Neural progenitor cell (in vitro differentiated cells): Measurements from ENCODE around the gene SSNA1. TPM values are rescaled to one million over a fixed set of nuclear protein-coding genes. Genes with fewer than 3 reads are reported as not detected.

Experiments used
- microRNA-seq: library from miRNA; unstranded; fragments of <30 nt; microRNA quantifications from one replicate; pipeline ENCODE4, GENCODE V29; 2016
- small RNA-seq: library from RNA; depleted of rRNA; stranded (forward); fragments of <200 nt; gene quantifications from one replicate; pipeline ENCODE3, GENCODE V24; 2015
- total RNA-seq: library from RNA; depleted of rRNA; stranded (reverse); fragments of >200 nt; gene quantifications from 2 replicates; pipeline ENCODE4 v1.2.3, GENCODE V29; 2015; ENCODE audit warnings: low replicate concordance

Gene SSNA1
- total RNA-seq, 1 donor from 2014 or later: 27.9 TPM

Small RNAs within 50 kb of the gene (microRNA-seq; reads per million reads assigned to microRNA genes)
- gene MIR3621: not detected

Small RNAs within 50 kb of the gene (small RNA-seq; reads per million reads assigned to genes)
- gene MIR3621: not detected

Other genes starting within 250 kb of the SSNA1 start
- gene FBXW5, start 243.9 kb upstream of the SSNA1 start, total RNA-seq: 21.5 and 85.1 TPM in 2 replicates
- gene C8G, start 243.4 kb upstream of the SSNA1 start, total RNA-seq: not detected in 2 replicates
- 0.19 TPM in 1 of 2 replicates, not detected in the other for gene LCN12, start 236.4 kb upstream of the SSNA1 start, total RNA-seq
- gene PTGDS, start 211.2 kb upstream of the SSNA1 start, total RNA-seq: not detected in 2 replicates
- 0.09 TPM in 1 of 2 replicates, not detected in the other for gene LCNL1, start 205.7 kb upstream of the SSNA1 start, total RNA-seq
- 31.5 and 79.6 TPM in 2 replicates for gene PAXX, start 196.3 kb upstream of the SSNA1 start, total RNA-seq
- gene CLIC3, start 192.1 kb upstream of the SSNA1 start, total RNA-seq: not detected in 2 replicates
- gene ABCA2, start 160.4 kb upstream of the SSNA1 start, total RNA-seq: 2.7 and 19.7 TPM in 2 replicates
- gene FUT7, start 156.6 kb upstream of the SSNA1 start, total RNA-seq: not detected in 2 replicates
- gene NPDC1, start 142.5 kb upstream of the SSNA1 start, total RNA-seq: 3.8 and 31.3 TPM in 2 replicates
- gene ENTPD2, start 134.6 kb upstream of the SSNA1 start, total RNA-seq: not detected in 2 replicates
- 5.7 and 27.7 TPM in 2 replicates for gene SAPCD2, start 118.1 kb upstream of the SSNA1 start, total RNA-seq
- 0.12 and 0.51 TPM in 2 replicates for gene UAP1L1, start 111.2 kb upstream of the SSNA1 start, total RNA-seq
- gene MAN1B1, start 101.7 kb upstream of the SSNA1 start, total RNA-seq: 24.6 and 43.5 TPM in 2 replicates
- gene DPP7, start 73.9 kb upstream of the SSNA1 start, total RNA-seq: 2.6 and 24.3 TPM in 2 replicates
- 0.03 TPM in 1 of 2 replicates, not detected in the other for gene GRIN1, start 49.5 kb upstream of the SSNA1 start, total RNA-seq
- 0.59 TPM in 1 of 2 replicates, not detected in the other for gene LRRC26, start 18.6 kb upstream of the SSNA1 start, total RNA-seq
- gene TMEM210, start 16.6 kb upstream of the SSNA1 start, total RNA-seq: not detected in 2 replicates
- 18.9 and 30.9 TPM in 2 replicates for gene ANAPC2, start 116 bp upstream of the SSNA1 start, total RNA-seq
- gene TPRN, start 12.1 kb downstream of the SSNA1 start, total RNA-seq: 3.4 and 9.1 TPM in 2 replicates
- gene TMEM203, start 17.0 kb downstream of the SSNA1 start, total RNA-seq: 21.6 and 43.7 TPM in 2 replicates
- 5.1 and 20.5 TPM in 2 replicates for gene NDOR1, start 17.0 kb downstream of the SSNA1 start, total RNA-seq
- gene RNF208, start 33.6 kb downstream of the SSNA1 start, total RNA-seq: 0.77 and 0.84 TPM in 2 replicates
- 0.56 TPM in 1 of 2 replicates, not detected in the other for gene CYSRT1, start 36.5 kb downstream of the SSNA1 start, total RNA-seq
- not detected in 2 replicates for gene RNF224, start 38.8 kb downstream of the SSNA1 start, total RNA-seq
- gene SLC34A3, start 42.2 kb downstream of the SSNA1 start, total RNA-seq: not detected in 2 replicates
- gene TUBB4B, start 52.6 kb downstream of the SSNA1 start, total RNA-seq: 183 and 367 TPM in 2 replicates
- gene STPG3, start 62.6 kb downstream of the SSNA1 start, total RNA-seq: not detected in 2 replicates
- 35.2 and 76.1 TPM in 2 replicates for gene NELFB, start 66.7 kb downstream of the SSNA1 start, total RNA-seq
- gene TOR4A, start 89.0 kb downstream of the SSNA1 start, total RNA-seq: 0.39 and 2.8 TPM in 2 replicates
- gene NRARP, start 113.6 kb downstream of the SSNA1 start, total RNA-seq: 20.7 and 25.2 TPM in 2 replicates
- gene EXD3, start 234.5 kb downstream of the SSNA1 start, total RNA-seq: 4.7 and 25.1 TPM in 2 replicates
- 0.39 and 0.65 TPM in 2 replicates for gene NOXA1, start 234.7 kb downstream of the SSNA1 start, total RNA-seq